HG02943 (cell line): Measurements from ENCODE around the gene SLC25A34.
A peak's percentile ranks its signal among the peaks of the same experiment; 100 is the strongest.
"Not testable (repeated sequence)": the region's sequence is repeated elsewhere in the genome, so short reads cannot be mapped to it uniquely, and the experiment has no call there.

ENCODE experiments used
- ATAC-seq: cut with Tn5 transposase; IDR thresholded peaks from one replicate; pipeline ENCODE4 v1.9.1; 2021; ENCODE audit warnings: mild to moderate bottlenecking, low read depth, moderate library complexity; ENCODE audit not compliant: unreplicated experiment

SLC25A34 gene

DNA sequence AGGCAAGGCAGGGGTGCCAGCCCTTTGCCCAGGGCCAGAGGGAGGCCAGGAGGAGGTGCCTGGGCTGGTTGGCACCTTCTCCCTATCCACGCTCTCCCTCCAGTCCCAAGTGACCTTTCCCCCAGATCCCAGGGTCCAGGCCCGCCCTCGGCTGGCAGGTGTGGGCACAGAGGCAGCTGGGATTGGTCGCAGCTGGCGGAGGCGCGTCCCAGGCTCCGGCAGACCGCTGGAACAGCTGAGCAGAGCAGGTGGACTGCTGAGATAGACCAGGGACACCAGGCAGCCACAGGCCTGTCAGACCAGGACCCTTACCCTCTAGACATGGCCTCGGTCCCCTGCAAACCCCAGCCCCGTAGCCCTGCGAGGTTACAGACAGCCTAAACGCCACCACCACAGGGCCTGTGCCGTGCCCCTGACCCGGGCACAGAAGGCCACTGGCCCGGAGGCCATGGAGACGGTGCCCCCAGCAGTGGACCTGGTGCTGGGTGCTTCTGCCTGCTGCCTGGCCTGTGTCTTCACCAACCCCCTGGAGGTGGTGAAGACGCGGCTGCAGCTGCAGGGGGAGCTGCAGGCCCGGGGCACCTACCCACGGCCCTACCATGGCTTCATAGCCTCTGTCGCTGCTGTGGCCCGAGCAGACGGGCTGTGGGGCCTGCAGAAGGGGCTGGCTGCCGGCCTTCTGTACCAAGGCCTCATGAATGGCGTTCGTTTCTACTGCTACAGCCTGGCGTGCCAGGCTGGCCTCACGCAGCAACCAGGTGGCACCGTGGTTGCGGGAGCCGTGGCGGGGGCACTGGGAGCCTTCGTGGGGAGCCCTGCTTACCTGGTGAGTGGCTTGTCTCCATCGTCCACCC, at the start of gene SLC25A34:
Gene SLC25A34, plus strand, starts transcription at position 221 of the 854 bp plus-strand sequence. Its CDS starts 228 bp downstream, at position 449.
- no peak for ATAC-seq

DNA sequence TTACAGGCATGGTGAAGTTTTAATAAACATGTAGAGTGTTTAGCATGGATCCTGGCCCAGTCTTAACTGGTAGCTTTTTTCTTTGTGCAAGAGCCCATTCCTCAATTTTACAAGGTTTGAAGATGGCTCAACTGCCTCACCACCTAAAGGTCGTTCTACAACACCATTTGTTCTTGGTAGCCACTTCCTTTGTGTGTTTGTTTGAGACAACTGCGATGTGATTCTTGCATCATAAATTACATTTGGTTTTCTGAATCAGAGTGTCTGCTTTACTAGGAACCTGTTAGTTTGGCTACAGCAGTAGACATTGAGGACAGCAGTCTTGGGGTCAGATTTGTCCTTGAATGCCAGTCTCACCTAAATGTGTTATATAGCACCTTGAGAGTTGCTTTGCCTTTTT, 48.6 kb upstream of the SLC25A34 start:
- ATAC-seq: no peak

DNA sequence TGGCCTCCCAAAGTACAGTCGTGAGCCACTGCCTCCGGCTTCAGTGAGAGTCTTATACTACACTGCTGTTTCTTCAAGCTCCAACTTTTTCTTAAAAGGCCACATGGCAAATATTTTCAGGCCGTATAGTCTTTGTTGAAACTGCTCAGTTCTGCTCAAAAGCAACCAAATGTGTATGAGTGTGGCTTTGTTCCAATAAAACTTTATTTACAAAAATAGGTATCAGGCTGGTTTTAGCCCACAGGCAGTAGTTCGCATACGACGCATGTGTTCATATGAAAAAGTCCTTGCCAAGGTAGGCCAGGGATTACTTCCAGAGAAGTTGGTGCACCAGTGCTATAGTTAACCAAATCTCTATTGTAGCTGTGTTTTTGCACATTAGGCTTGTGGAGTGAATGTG, 45.7 kb upstream of the SLC25A34 start:
- ATAC-seq: no peak

DNA sequence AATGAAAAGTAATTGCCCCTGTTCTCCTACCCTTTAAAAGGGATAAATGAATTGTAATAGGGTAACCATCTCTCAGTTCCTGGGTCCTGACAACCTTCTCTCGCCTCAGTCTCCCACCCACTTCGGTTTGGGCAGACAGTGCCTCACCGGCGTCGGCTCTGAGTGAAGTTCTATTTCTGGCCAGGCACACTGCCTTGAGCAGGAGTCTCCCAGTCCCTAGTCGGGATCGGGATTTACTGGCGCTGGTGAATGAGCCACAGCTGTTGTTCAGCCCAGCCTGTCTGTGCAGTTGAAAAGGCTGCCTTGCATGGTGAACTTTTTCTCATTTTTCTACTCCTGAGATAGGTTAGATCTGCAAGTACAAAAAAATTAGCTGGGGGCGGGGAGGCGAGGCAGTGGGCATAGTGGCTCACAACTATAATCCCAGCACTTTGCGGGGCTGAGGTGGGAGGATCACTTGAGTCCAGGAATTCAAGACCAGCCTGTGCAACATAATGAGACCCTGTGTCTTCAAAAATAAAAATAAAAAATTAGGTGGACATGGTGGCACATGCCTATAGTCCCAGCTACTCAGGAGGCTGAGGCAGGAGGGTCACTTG, 44.5 kb upstream of the SLC25A34 start:
- ATAC-seq: no peak

DNA sequence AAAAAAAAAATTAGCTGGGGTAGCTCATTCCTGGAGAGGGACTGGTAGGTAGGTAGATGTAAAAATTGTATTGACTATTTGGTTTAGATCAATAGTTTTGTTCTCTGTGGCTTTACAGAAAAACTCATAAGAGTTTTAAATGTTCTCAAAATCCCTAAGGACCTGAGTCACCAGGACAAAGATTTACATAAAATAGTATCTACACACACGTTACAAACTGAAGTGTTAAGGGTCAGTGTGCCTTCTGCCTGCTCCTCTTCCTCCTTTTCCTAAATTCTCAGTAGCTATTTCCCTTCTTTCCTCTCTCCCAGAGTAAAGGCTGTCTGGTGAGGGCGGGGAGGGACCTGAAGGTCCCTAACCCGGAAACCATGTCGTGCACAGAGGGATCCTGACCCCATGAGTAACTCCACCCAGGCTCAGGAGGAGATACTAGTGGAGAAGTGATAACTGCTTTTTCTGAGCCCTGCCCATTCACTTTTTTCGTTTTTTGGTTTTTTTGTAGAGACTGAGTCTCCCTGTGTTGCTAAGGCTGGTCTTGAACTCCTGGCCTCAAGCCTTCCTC, 43.9 kb upstream of the SLC25A34 start:
- no peak for ATAC-seq

DNA sequence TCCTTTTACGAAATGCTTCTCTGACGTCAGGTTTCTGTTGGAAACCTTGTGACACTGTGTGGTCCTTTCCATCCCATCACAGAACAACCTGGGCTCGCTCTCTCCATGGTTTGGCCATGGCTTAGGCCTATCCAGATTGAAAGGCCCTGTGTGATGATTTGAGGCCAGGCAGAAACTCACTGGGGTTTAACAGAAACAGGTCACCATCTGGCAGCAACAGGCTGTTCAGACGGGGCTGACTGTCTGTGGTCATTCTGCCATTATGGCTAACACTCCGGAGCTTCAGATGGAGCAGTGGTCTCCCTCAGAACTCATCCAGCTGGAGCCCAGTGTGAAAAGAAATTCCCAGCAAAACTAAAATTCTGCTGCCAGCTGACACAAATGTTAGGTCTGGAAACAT, 42.7 kb upstream of the SLC25A34 start:
- ATAC-seq: no peak

DNA sequence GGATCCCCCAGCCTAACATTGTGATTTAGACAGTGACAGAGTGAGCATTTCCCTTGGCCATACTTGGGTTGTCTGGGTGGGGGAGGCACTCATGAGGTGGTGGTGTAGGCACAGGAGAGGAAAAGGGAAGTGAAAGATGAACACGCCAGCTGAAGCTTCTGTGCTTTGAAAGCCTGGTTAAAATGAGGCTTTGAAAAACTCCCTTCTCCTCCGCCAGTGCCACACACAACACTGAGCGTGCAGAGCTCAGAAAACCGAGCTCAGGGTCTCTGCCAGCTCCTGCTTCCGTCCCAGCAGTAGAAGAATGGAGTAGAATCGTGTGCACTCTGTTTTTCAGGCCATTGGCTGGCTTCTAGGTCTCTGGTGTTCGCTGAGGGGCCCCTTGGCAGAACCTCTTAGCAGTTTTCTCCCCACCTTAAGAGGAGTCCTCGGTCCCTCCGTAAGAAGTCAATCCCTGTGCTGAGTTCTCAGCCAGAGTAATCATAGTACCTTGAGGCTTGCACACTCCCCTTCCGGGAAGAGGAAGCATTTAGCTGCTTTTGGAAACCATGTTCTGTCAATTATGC, 39.0 kb upstream of the SLC25A34 start:
- ATAC-seq: peak; percentile 88

DNA sequence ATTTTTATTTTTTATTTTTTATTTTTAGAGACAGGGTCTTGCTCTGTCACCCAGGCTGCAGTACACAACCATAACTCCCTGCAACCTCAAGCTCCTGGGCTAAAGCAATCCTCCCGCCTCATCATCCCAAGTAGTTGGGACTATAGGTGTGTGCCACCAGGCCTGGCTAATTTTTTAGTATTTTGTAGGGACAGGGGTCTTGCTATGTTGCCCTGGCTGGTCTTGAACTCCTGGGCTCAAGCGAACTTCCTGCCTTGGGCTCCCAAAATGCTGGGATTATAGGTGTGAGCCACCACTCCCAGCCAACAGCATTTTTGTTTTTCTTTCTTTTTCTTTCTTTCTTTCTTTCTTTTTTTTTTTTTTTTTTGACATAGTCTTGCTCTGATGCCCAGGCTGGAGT, 37.9 kb upstream of the SLC25A34 start:
- no peak for ATAC-seq

DNA sequence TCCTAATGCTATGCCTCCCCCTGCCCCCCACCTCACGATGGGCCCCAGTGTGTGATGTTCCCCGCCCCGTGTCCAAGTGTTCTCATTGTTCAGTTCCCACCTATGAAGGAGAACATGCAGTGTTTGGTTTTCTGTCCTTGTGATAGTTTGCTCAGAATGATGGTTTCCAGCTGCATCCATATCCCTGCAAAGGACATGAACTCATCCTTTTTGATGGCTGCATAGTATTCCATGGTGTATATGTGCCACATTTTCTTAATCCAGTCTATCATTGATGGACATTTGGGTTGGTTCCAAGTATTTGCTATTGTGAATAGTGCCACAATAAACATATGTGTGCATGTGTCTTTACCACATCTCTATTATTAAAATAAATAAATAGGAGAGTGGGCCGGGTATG, 36.7 kb upstream of the SLC25A34 start:
- ATAC-seq: not testable (repeated sequence)

DNA sequence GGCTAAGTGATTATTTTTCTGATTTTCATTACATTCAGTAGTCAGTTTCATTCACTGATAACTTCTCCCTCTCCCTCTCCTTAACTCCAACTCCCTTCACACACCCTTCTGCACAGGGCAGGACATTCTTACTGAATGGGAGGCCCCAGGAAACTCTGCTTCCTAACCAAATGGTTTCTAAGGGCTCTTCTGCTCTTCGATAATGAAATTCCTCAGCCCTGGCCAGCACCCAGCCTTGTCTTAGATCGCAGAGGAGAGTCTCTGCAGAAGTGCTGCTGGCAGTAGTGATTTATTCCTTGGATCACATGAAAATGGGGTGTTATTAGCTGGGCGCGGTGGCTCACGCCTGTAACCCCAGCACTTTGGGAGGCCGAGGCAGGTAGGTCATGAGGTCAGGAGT, 35.5 kb upstream of the SLC25A34 start:
- no peak for ATAC-seq

DNA sequence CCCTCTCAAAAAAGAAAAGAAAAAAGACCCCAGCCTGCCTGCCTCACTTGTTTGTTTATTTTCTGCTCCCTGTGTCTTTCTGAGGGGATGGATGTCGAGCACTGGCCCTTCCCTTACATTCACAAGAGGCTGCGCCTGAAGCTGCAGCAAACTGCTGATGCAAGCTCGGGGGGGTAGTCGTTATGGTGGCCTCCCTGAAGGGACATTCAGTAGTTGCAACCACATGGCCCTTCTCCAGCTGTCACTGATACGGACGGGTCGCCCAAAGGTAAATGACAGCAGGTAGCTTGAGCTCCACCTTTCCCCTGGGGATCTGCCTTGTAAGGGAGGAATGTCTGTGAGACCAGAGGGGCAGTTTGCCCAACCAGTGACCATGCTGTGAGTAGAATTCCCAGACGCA, 34.3 kb upstream of the SLC25A34 start:
- ATAC-seq: no peak

DNA sequence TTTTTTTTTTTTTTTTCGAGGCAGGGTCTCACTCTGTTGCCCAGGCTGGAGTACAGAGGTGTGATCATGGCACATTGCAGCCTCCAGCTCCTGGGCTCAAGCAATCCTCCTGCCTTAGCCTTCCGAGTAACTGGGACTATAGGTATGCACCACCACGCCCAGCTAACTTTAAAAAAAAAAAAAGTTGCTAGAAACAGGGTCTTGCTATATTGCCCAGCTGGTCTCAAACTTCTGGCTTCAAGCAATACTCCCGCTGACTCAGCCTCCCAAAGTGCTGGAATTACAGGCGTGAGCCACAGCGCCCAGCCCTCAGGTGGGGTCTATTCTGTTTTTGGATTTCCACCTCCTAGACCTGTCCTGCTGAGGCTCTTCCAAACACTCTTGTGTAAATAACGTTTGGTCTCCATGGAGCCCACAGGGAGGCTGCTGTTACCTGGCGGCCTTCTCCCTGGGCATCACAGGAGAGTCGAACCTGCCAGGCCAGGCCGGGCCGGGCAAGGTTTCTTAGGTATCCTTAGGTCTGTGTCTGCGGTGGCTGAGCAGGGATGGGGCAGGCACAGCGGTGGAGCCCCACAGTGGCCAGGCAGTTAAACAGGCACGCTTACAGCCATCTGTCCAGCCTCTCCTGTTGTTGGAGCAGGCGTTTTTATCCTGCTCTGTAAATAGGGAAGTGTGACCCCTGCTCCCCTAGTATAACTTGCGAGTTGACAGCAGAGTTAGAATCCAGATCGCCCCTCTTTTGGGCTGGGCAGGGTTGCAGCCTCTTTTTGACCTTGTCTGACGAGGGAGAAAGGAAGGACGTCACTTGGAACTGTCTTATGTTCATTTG, 33.1 kb upstream of the SLC25A34 start:
- ATAC-seq: no peak

DNA sequence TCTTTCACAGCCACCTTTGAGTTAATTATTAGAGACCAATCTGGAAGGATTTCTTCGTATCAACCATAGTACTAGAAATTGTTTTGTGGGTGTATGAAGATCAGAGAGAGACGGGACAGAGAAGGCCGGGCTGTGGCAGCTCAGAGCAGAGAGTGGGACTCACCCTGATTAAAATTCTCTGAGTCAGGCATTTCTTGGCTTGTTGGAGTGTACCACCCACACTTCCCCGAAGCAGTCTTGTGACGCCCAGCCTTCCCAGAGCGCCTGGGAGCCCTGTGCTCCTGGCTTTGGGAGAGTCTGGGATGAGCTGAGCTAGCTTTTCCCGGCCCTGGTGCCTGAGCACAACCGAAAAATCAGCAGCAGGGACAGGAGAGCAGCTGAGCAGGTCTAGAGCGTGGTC, 32.5 kb upstream of the SLC25A34 start:
- ATAC-seq: no peak

DNA sequence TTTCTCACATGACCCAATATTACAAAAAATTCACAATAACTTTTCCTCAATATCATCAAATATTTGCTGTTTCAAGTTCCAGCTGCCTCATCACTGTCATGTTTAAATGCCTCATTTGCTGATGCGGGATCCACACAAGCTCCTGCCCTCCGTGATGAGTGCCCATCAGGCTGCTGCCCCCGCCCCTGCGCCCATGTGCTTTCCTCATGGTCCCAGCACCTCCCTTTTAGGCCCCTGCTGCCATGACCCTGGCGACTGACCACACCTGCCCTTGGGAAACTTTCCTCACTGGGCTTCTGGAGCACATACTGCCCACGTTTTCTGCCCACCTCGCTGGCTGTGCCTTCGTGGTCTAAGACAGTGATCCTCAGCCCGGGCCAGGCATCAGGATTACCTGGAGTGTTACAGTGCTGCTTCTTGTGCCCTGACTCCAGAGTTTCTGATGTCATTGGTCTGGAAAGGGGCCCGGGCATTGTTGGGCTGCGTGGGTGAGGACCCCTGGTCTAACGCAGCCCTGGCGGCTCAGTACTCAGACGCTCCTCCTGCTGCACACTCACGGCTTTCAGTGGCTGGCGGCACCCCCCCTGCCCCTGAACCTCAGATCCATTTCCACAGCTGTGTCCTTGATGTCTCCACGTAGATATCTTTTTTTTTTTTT, 31.4 kb upstream of the SLC25A34 start:
- no peak for ATAC-seq

DNA sequence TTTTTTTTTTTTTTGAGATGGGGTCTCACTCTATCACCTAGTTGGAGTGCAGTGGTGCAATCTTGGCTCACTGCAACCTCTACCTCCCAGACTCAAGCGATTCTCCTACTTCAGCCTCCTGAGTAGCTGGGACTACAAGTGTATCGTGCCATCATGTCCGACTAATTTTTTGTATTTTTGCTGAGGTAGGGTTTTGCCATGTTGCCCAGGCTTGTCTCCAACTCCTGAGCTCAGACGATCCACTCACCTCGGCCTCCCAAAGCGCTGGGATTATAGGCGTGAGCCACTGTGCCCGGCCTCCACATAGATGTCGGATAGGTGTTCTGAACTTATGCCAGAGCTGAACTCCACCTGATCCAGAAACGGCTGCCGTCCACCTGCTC, 30.9 kb upstream of the SLC25A34 start:
- no peak for ATAC-seq

DNA sequence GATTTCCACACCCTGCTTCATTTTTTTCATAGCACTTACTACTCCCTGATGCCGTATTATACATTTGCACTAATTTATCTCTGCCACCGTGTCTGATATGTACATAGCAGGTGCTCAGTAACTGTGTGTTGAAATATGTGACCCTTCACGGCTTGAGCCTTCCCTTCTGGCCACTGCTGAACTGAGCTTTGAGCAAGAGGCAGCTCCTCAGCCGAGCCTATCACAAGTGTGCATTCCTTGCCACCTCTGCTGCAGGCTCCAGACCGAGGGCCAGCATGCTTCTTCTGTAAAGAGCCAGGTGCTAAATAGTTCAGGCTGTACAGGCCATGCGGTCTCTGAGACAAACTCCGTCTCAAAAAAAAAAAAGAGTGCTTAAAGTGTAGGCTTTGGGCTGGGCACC, 29.3 kb upstream of the SLC25A34 start:
- no peak for ATAC-seq

DNA sequence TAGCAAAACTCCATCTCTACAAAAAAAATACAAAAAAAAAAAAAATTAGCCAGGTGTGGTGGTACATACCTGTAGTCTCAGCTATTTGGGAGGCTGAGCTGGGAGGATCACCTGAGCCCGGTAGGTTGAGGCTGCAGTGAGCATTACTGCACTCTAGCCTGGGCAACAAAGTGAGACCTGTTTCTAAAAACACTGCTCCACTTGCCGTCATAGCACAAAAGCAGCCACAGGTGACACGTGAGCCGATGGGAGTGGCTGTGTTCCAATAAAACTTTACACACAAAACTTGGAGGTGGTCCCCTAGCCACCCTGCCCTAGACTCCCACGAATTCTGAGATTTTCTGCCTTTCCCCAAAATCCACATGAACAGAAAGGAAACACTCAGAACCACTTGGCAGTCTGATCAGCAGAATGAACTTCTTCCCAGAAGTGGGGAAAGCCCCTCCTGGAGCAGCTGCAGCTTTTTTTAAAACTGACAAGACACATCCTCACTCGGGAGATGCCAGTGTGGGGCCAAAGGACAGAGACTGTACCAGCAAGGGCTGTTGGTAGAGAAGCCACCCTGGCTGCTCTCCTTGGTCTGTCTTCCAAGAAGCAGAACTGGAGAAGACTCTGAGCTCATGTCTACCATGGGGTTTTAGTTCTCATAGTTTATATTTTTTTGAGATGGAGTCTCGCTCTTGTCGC, 28.7 kb upstream of the SLC25A34 start:
- ATAC-seq: no peak

DNA sequence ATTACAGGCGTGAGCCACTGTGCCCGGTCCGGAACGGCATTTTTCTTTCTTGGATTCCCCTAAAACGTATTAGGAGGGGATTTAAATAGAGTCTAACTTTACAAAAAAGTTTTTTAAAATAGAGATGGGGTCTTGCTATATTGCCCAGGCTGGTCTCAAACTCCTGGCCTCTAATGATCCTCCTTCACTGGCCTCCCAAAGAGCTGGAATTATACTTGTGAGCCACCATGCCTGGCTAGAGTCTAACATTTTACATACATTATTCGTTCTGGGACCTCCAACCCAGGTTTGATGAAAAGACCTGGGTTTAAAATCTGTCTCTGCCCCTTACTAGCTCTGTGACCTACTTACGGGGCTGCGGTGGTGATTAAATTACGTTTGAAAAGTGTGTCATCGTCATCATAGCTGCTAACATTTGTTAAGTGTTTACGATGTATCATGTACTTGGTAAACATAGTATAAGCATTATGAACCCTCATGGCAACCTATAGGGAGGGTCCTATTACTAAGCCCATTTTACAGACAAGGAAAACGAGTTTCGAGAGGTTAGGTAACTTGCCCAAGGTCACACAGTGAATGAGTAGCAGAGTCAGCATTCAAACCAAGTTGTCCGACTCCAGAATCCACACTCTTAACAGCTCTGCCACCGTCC, 27.4 kb upstream of the SLC25A34 start:
- ATAC-seq: no peak

DNA sequence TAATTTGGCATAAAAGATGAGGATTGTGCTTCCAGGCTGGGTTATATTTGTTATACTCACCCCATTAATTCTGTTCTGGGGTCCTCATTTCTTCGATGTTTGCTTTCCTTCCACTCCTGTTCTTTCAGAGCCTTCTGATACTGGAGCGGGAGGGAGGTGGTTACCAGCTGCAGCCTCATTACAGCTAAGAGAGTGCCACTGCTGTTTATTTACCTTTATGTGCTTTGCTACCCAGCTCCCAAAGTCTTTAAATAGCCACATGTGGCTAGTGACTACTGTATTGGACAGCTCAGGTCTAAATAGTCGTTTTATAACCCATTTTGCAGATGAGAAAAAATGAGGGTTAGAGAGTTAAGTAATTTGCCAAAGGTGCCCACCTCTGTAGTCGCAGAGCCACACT, 26.8 kb upstream of the SLC25A34 start:
- ATAC-seq: no peak
